GM18520 (cell line): Measurements from ENCODE around the gene ACVR1.
"Not testable (repeated sequence)": the region's sequence is repeated elsewhere in the genome, so short reads cannot be mapped to it uniquely, and the experiment has no call there.

Experiments used
- ATAC-seq: cut with Tn5 transposase; IDR thresholded peaks from one replicate; pipeline ENCODE4 v1.9.1; 2021; ENCODE audit not compliant: unreplicated experiment

ACVR1 gene

DNA sequence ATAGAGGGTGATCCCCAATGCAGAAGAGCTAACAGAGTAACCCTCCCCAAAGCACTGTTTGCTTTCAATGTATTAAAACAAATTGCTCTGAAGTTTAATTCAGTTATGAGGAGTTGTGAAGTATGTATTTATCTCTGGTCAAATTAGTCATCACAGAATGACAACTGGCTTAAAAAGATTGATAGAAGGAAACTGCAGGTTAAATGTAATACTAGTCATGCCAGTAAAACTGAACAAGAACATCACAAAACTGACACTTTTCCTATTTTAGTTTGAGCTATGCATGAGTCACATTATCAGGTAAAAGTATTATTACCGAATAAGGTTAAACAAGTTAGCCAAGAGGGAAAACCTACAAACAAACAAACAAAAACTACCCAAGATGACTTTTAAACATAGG, 148.4 kb downstream of the ACVR1 start:
- no peak for ATAC-seq

DNA sequence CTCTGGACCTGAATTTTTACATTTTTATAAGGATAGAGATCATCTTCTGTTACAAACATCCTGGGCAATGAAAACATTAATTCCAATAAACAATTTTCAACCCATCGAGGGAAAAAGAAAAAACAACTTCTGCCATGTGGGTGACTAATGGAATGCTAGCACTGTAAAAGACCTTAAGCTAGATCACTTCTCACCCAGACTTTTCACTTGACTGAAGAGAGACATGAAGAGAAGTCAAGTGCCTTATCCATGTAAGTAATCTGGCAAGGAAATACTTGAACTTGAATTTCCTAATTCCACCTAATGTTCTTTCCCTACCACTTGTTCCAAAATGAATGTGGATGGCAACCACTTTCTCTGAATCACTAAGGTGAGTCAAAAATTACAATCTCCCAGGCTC, 149.2 kb downstream of the ACVR1 start:
- ATAC-seq = no peak

GRCh38 chr2:157725846-157726245, 150.3 kb downstream of the ACVR1 start:
- no peak for ATAC-seq

- ATAC-seq = no peak
These were observed 153.4 kb downstream of the ACVR1 start for GRCh38 chr2:157722580-157723234.

DNA sequence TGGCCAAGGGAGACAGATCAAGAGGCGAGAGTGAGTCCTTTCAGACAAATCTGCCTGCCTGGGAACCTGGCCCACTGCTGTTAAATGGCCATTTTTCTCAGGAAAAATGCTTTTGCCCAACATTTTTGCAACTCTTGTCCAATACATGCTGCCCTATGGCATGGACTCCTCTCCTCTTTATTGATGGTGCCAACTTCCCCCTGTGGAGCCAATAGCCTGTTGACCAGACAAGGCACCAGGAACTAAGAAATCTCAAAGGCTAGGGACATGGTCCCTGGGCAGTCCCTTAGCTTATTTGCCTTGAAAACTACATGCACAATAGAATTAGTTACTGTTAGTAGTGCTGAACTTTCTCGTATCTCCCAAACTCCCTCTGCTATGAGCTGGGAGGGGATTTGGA, 155.6 kb downstream of the ACVR1 start:
- no peak for ATAC-seq

DNA sequence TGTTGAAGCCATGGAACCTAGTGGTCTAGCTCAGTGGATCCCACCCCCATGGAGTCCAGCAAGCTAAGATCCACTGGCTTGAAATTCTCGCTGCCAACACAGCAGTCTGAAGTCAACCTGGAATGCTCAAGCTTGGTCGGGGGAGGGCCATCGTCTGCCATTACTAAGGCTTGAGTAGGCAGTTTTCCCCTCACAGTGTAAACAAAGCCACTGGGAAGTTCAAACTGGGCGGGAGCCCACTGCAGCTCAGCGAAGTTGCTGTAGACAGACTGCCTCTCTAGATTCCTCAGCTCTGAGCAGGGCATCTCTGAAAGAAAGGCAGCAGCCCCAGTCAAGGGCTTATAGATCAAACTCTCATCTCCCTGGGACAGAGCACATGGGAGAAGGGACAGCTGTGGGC, 171.5 kb downstream of the ACVR1 start:
- ATAC-seq = not testable (repeated sequence)

GRCh38 chr2:157704148-157704547, 172.0 kb downstream of the ACVR1 start:
- not testable (repeated sequence) for ATAC-seq

- ATAC-seq = no peak
These were observed 176.3 kb downstream of the ACVR1 start for GRCh38 chr2:157699806-157700205.

GRCh38 chr2:157699009-157699408, 177.1 kb downstream of the ACVR1 start:
- ATAC-seq = no peak

GRCh38 chr2:157698430-157698829, 177.7 kb downstream of the ACVR1 start:
- no peak for ATAC-seq

- no peak for ATAC-seq
These were observed 180.1 kb downstream of the ACVR1 start for GRCh38 chr2:157696036-157696435.

- no peak for ATAC-seq
These were observed 183.4 kb downstream of the ACVR1 start for GRCh38 chr2:157692768-157693167.

DNA sequence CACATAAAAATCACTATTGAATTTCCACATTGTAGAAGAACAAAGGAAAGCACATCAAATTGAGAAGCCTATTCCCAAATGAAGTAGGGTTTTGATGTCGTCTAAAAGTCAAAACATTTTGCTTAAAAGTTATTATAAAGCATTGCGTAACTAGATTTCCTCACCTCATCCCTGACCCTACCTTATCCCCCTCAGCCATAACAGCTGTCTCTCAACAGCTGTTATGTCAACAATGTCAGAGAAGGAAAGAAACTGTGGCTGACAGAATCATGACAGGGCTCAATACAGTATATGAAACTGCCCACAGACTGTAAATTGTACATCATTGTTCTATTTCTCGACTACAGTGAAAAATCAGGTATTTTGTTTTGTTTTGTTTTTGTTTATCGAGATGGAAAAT, 184.4 kb downstream of the ACVR1 start:
- no peak for ATAC-seq

DNA sequence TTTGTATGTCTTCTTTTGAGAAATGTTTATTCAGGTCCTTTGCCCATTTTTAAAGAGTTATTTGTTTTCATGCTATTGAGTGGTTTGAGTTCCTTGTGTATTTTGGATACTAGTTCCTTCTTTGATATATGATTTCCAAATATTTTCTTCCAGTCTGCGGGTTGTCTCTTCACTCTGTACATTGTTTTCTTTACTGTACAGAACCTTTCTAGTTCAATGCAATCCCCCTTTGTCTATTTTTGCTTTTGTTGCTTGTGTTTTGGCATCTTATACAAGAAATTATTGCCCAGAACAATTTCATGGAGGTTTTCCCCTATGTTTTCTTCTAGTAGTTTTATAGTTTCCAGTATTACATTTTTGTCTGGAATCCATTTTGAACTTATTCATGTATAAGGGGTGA, 185.0 kb downstream of the ACVR1 start:
- no peak for ATAC-seq
